Stimulated activated CD8-positive, alpha-beta memory T cell treated with anti-CD3 and anti-CD28 coated beads, Interleukin-15, amount 100 ng/mL, for 24 hours (primary cell): ENCODE data around the gene HPCAL1.

Experiments used
- DNase-seq: peaks from one replicate; pipeline ENCODE4 v3.0.0-alpha.2; 2020; ENCODE audit warnings: low read depth

HPCAL1 gene

GRCh38 chr2:10303694-10304378, 1.1 kb downstream of the HPCAL1 start:
- no peak for DNase-seq

DNA sequence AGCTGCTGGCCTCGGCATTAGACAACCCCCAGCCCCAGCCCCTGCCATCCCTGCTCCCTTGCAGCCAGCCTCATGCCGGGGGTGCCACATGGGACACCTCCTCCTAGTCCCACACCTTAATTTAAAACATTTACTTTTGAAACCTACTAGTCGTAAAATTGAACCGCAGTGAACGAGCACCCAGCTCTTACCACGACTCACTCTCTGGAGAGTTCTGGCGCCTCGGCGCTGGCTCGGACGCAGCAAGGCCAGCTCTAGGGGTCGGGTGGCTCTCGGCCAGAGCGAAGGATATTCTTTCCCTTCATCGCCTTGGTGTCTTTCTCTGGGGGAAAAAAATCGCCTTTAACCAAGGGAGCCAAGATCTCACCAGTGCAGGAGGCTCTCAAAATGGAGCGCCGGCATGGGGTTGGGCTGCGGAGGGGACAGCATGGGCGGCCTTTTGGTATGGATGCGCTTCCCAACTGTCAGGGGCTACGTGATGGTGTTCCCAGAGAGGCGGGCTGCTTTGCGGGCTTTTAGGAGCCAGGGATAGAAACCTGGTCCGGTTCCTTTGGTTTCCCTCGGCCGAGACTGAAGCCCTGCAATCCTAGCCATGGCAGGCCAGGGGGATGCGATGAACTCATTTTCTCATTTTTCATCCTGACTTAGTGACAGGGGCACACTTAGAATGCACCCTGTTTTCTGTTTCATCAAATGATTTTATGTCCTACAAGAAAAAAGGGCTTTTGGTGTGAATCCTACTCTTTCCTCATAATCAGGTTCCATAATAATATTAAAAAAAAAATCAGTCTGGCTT, 2.0 kb downstream of the HPCAL1 start:
- no peak for DNase-seq

- DNase-seq: no peak
Measured at GRCh38 chr2:10305254-10305635, 2.5 kb downstream of the HPCAL1 start.

DNA sequence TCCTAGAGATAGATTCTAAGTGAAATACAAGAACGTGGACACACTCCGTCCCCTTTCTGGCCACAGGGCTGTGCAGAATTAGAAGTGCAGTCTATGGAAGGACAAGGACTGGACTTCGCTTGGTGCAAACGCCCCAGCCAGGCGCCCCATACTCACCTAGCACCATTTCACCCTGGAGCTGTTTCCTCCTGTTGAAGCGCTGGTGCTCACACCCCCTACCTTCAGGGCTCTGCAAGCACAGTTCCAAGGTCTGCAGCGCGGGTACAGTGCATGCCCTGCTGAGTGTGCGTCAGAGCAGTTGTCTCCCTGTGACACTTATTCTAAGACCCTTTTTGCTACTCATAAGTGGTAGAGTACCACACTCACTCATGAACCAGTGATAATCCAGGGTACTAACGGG, 3.0 kb downstream of the HPCAL1 start:
- DNase-seq: no peak

DNA sequence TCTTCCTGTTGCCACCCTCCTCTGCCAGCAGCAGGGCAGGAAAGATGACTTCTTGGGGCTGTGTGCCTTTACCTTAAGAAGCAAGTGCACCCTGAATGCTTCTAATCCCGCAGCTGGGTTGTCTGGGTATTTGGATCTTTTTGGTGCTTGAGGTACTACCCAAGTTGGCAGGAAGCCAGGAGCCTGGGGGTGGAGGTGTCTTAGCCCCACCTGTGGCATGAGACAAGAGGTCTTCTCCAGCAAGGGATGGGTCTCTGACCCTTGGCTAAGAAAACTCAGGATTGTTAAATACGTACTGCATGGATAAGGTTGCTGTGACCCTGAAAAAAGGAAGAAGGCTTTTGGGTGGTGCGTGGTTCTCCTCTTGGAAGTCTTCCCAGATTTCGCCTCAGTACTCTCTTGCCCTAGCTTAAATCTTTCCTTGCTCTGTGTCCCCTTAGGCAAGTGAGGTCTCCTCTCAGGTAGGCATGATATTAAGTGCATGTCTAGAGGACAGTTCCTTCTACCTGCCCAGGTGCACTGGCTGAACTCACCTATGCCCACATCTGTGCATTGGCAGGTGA, 4.3 kb downstream of the HPCAL1 start:
- no peak for DNase-seq

DNA sequence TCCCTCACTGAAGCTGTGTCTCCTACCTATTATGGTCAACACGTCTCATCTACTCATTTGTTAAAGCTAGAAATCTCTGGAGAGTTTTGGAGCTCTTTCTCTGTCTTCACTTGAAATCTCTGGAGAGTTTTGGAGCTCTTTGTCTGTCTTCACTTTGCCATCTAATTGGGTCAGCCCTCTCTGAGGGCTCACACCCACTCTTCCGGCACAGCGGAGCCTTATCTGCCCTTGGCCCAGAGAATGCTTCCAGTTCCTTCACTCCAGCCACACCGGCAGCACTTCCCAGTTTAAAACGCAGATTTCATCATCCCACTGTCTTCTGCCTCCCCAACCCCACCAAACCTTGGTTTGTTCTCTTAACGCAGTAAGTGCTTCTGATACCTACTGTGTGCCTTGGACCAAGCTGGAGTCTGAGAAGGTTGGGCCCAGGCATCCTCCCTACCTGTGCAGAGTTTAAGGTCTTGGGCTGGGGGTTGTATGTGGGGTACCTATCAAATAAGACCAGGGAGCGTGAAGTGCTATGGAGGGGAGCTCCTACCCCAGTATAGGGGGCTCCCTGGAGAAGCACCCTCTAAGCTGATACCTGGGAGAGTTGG, 5.0 kb downstream of the HPCAL1 start:
- DNase-seq: no peak

DNA sequence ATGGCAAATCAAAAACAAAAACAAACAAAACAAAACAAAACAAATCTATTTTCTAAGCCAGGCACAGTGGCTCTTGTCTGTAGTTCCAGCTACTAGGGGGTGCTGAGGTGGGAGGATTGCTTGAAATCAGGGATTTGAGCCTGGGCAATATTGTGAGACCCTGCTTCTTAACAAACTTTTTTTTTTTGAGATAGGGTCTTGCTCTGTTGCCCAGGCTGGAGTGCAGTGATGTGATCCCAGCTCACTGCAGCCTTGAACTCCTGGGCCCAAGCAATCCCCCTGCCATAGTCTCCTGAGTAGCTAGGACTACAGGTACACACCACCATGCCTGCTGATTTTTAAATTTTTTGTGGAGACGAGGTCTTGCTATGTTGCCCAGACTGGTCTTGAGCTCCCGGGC, 6.2 kb downstream of the HPCAL1 start:
- DNase-seq: no peak

- DNase-seq: no peak
Measured at GRCh38 chr2:10309286-10309685, 6.6 kb downstream of the HPCAL1 start.

DNA sequence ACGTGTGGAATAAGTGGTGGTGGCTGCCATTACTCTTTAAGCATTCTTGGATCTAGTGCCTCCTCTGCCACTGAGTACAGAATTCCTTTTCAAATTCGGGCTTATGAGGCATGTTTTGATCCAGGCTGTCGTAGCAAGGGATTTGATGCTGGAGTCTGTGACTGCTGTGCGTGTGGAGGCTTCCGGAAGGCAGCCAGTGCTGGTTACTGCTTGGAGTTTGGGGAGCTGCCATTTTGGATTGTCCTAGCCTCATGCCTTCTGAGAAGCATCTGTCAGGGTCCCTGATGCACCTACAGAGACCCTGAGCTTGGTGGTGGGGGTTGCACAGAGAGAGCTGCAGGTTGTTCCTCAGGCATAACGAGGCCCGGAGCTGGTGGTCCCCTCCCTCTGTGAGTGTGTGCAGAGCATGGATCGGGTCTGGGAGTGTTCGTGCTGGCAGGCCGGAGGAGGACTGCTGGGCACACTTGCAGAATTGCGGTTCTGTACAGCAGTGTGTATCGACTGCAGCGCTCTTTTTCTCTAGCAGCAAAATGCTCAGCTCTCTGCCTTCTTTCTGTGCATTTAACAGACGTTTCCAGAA, 7.7 kb downstream of the HPCAL1 start:
- DNase-seq: no peak

DNA sequence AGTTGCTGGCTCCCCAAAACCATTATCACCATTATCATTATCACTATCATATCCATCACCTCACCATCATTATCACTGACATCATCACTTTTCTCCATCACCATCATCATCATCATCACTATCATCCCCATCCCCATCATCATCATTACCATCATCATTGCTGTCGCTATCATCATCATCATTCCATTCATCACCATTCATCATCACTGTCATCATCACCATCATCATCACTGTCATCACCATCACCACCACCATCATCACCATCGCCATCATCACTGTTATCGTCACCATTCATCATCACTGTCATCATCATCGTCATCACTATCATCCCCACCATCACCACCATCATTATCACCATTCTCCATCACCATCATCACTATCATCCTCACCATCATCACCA, 9.0 kb downstream of the HPCAL1 start:
- DNase-seq: no peak

GRCh38 chr2:10312437-10312957, 9.8 kb downstream of the HPCAL1 start:
- DNase-seq: no peak

DNA sequence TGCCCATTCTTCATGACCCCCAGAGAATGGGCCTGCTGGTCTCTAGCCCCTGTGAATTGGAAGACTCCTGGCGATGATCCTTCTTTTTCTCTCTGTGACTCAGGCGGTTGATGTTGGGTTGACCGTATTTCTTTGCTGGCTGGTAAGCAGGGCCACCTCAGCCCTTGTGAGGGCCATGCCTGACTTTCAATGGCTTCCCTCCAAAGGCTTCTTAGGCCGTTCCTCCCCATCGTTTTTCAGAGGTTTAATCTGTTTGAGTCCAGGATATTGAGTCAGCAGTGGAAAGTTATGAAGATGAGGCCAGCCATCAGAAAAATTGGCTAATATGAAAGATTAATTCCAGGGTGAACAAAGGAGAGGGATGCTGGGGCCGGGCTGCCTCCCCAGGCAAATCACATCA, 13.6 kb downstream of the HPCAL1 start:
- no peak for DNase-seq

DNA sequence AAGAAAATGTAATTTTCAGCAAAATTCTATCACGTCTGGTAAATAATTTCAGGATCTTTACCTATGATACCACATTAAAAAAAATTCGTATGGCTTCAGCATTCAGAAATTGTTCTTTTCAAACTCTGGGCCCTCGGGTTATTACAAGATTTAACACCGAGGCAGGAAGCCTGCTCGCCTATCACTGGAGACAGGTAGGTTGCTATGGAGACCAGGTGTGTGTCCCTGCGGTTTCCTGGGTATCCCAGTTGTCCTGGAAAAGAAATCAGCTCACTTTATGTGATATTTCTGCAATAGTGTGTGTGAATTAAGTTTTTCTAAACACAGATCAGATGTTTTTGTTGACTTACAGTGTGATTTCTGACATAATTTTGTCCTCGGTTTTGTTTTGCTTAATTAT, 14.2 kb downstream of the HPCAL1 start:
- DNase-seq: no peak

- no peak for DNase-seq
Measured at GRCh38 chr2:10317646-10318045, 14.9 kb downstream of the HPCAL1 start.

DNA sequence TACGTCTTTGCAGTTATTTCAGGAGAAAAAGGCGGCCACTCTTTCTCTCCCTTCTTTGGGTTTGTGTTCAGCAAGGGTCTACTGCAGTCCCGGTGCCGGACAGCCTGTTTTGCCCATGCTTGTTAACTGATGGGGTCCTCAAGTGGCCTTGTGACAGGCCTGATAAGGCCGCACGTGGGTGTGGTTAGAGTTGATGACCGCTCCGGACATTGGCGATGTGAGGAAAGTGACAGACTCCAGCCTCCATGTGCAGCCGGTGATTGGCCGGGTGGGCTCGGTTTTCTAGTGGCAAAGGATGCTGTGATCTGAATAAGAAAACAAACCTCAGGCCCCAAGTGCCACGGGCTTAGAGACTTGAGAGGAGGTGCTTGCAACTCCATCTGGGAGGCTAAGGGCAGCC, 15.6 kb downstream of the HPCAL1 start:
- DNase-seq: no peak

DNA sequence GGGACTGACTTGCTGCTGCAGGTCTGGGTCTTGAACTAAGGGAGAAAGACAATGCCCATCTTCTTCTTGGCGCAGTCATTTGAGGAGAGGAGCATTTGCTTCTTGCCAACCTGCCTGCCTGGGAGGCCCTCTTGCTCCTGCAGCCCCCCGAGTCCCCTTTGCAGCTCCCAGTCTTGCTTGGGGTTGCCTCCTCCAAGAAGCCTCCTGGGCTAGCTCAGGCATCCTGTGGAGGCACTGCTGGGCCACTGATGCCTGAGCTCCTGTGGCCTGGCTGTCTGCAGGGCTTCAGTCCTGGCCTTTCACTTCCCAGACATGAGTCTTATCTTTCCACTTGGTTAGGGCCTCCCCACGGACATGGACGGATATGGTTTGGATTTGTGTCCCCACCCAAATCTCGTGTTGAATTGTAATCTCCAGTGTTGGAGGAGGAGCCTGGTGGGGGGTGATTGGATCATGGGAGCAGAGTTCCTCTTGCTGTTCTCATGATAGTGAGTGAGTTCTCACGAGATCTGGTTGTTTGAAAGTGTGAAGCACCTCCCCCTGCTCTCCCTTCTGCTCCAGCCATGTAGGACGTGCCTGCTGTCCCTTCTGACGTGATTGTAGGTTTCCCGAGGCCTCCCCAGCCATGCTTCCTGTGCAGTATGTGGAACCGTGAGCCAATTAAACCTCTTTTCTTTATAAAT, 17.3 kb downstream of the HPCAL1 start:
- DNase-seq: no peak

DNA sequence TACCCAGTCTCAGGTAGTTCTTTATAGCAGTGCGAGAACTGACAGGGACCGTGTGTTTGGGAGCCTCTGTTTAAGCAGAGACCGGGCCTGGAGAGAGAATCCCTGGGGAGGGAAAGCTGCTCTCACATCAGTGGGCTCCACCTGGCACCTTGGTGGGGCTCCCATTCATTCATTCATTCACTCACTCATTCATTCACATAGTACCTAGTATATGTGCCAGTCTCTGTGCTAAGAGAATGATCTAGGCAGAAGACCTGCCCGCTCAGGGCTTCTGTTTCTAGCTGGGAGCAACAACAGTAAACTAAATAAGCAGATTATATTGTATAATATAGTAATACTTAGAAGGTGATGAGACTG, 17.8 kb downstream of the HPCAL1 start:
- DNase-seq: no peak

- DNase-seq: no peak
Measured at GRCh38 chr2:10320933-10321332, 18.2 kb downstream of the HPCAL1 start.

- DNase-seq: no peak
Measured at GRCh38 chr2:10321622-10322021, 18.9 kb downstream of the HPCAL1 start.

DNA sequence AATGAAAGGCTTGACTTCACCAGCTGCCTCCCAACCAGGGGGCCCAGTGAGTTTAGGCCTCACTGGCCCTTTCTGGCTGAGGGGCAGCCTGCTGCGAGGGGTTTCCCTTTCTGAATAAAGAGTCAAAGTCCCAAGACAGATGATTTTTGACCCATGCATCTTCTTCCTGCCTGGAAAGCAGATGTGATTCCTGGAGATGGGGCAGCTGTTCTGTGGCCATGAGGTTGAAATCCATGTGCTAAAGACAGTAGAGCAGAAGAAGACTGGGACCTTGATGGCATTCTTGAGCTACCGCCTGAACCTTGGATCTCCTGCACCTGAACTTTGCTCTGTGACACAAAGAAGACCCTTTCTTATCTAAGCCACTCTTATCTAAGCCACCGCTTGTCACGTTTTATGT, 19.8 kb downstream of the HPCAL1 start:
- no peak for DNase-seq

DNA sequence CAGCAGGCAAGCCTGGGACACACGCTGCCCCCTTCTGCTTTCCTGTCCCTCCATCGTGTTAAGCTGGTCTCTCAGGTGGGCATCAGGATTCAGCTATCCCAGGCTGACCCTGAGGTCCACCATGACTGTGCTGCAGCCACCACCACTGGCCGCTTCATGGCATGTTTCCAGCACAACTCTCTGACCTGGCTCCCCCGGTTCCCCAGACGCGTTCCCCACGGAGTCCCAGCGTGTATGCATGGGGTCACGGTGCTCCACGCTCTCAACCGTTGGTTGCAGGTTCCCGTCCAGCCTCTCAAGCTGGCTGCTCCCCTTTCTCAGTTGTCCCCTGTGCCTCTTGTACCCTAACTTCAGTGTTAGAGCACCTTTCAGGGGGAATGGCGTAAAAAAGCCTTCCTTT, 20.3 kb downstream of the HPCAL1 start:
- no peak for DNase-seq

DNA sequence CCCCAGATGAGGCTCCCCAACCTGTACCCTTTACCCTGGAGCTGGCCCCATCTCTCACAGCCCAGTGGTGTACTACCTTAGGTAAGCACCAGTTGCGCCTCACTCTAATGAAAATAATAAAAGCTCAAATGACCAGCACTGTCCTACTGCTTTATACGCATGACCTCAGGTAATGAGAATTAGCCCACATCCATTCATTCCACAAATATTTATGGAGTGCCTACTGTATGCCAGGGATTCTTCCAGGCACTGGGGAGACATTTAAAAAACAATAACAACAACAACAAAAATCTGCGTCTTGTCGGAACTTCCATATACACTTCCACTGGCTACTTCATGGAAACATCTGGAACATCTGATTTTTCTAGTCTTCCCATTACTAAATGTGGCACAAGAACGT, 20.8 kb downstream of the HPCAL1 start:
- DNase-seq: no peak
